Kidney epithelial cell (primary cell): ENCODE data around the gene GCG. TPM values are rescaled to one million over a fixed set of nuclear protein-coding genes. Genes with fewer than 3 reads are reported as not detected.

Experiments
- DNase-seq: peaks from one replicate; pipeline ENCODE4 v3.0.0-alpha.2; 2010; ENCODE audit warnings: low read depth
- H3K27me3 ChIP-seq: 2 replicates; pipeline ENCODE4 v1.6.0; 2011; ENCODE audit warnings: low read length; ENCODE audit not compliant: control insufficient read depth, insufficient read depth
- H3K36me3 ChIP-seq: 2 replicates; pipeline ENCODE4 v1.5.1; 2011; ENCODE audit warnings: low read length; ENCODE audit not compliant: control insufficient read depth, insufficient read depth
- H3K4me3 ChIP-seq: 2 replicates; pipeline ENCODE4 v1.5.1; 2011; ENCODE audit warnings: low read depth, mild to moderate bottlenecking, control low read depth, low read length
- total RNA-seq: library from RNA; depleted of rRNA; stranded (reverse); fragments of >200 nt; gene quantifications from 2 replicates; pipeline ENCODE4 v1.2.3, GENCODE V29; 2015
- TF ChIP-seq, protein P1 (sequence below): IDR thresholded peaks from 2 replicates; pipeline ENCODE4 v1.5.1; 2011; ENCODE audit warnings: mild to moderate bottlenecking, moderate library complexity, low read length, control low read depth, inconsistent platforms; ENCODE audit not compliant: insufficient read depth, poor library complexity, severe bottlenecking

The GCG gene
- total RNA-seq, 1 donor from 2014 or later, result not detected

DNA sequence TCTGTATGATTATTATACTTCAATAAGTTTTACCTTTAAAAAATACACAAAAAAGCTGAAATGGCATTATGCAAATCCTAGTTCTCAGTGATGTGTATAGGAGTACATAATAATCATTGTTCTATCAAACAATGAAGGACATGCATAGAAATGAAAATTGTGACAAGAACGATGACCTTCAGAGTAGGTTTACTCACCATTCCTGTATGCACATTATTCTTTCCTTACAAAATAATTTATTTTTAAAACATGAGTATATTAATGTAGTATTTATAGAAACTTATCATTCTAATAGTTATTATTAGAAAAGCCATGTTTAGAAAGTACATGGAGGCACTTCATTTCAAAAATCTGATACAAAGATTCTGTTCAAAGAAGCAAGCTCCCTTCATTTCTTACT lies 45.3 kb downstream of the GCG start:
- no peaks in the 10 kb centered on the region for H3K36me3 ChIP-seq
- TF ChIP-seq, protein P1, sequence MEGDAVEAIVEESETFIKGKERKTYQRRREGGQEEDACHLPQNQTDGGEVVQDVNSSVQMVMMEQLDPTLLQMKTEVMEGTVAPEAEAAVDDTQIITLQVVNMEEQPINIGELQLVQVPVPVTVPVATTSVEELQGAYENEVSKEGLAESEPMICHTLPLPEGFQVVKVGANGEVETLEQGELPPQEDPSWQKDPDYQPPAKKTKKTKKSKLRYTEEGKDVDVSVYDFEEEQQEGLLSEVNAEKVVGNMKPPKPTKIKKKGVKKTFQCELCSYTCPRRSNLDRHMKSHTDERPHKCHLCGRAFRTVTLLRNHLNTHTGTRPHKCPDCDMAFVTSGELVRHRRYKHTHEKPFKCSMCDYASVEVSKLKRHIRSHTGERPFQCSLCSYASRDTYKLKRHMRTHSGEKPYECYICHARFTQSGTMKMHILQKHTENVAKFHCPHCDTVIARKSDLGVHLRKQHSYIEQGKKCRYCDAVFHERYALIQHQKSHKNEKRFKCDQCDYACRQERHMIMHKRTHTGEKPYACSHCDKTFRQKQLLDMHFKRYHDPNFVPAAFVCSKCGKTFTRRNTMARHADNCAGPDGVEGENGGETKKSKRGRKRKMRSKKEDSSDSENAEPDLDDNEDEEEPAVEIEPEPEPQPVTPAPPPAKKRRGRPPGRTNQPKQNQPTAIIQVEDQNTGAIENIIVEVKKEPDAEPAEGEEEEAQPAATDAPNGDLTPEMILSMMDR, result no peak
- DNase-seq, result no peak
- no peaks in the 10 kb centered on the region for H3K27me3 ChIP-seq
- no peak overlapping the region for H3K4me3 ChIP-seq

DNA sequence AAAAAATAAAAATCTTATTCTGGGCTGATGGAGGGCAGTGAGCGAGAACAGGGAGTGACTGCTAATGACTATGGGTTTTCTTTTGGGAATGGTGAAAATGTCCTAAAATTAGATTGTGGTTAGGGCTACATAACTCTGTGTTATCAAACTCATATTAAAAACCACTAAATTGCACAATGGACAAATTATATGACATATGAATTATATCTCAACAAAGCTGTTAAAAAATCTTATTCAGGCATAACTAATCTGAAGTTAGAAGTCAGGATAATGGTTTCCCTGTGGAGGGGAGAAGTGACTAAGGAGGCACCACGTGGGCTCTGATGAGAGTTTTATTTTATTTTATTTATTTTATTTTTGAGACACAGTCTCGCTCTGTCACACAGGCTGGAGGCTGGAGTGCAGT lies 45.9 kb downstream of the GCG start:
- Histone ChIP-seq H3K36me3 (no peaks in the 10 kb centered on the region), H3K4me3 (no peak overlapping the region), H3K27me3 (no peaks in the 10 kb centered on the region)
- DNase-seq, result no peak
- TF ChIP-seq, protein P1, result no peak

DNA sequence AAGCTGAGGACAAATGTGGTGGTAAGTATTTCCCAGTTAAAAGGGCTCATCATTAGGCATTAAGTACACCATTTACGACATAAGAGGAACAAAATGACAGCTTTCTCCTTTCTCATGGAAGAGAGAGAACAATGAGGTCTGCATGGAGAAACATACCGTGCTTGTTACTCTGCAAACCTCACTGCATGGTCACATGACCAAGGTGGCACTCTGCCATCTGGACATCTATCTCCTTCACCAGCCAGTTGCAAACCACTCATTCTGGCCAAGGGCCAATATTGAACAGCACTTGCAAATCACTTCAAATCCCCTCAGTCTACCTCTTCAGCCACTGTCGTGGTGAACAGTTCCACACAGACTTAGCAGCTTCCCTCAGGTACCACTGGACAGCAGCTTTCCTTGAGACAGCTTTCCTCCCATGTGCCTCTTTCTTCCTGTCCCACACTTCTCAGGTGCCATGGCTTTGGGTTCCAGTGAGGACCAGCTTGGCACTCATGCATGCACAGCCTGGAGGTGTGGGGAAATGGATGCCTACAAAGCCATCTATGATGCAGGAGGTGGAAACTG lies 48.5 kb downstream of the GCG start:
- TF ChIP-seq, protein P1, result no peak
- Histone ChIP-seq H3K27me3 (no peaks in the 10 kb centered on the region), H3K4me3 (no peak overlapping the region), H3K36me3 (no peaks in the 10 kb centered on the region)
- DNase-seq, result no peak

DNA sequence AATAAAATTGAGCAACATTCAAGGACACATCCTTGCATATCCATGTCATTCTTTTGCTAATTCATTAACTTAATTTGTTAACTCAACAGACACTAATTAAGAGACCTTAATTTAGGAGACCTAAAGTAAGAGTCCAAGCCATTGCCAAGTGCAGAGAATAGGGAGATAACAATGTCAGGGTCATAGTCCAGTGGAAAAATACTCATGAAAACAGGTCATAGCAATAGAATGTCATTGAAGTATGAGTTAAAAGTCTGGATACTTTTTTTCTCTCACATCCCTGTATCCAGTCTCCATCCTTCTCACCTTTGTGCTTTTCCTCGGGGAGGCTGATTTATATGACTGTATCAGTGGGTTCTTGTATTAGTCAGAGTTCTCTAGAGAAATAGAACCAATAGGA lies 51.5 kb downstream of the GCG start:
- TF ChIP-seq, protein P1, result no peak

DNA sequence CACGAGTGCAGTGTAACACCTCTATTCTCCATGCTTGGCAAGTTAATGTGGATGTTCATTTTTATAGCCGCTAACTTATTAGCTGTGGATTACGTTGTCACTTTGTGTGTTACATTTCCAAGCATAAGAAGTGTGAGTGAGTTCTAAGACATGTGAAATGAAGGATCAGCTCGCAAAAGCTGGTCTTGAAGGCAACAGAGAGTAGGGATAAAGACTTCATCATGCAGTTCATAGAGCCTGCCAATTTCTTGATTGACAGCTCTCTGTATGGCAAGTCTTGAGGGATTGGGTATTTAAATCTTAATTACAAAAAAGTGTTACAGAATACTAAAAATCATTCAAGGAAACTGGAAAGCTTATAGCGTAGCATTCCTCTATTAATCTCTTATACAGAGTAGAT lies 52.2 kb downstream of the GCG start:
- Histone ChIP-seq H3K4me3 (no peak overlapping the region), H3K36me3 (no peaks in the 10 kb centered on the region), H3K27me3 (no peaks in the 10 kb centered on the region)
- DNase-seq, result no peak
- TF ChIP-seq, protein P1, result no peak

More for the DNA sequence above, 51.5 kb downstream of the GCG start:
- Histone ChIP-seq H3K4me3 (no peak overlapping the region), H3K27me3 (no peaks in the 10 kb centered on the region), H3K36me3 (no peaks in the 10 kb centered on the region)
- DNase-seq, result no peak

Other genes starting within 250 kb of the GCG start
- 61.6 and 78.9 TPM in 2 replicates for gene DPP4, start 78.0 kb downstream of the GCG start, total RNA-seq
- 2.8 and 3.6 TPM in 2 replicates for gene FAP, start 91.2 kb upstream of the GCG start, total RNA-seq
- gene IFIH1, start 166.4 kb upstream of the GCG start, total RNA-seq, result 25.8 and 27.1 TPM in 2 replicates
- gene GCA, start 191.9 kb upstream of the GCG start, total RNA-seq, result 14.4 and 33.3 TPM in 2 replicates